ENCODE data around the gene RAB19.

The RAB19 gene

GRCh38 chr7:140458916-140459315, 55.1 kb downstream of the RAB19 start:
- H3K4me3 ChIP-seq (ENCODE audit: control insufficient read depth, low read depth, low read length) = no peak overlapping the region
- no peak for TF ChIP-seq CTCF (conservative IDR thresholded peaks at IDR 0.05; ENCODE audit: control insufficient read depth, insufficient read depth, low read depth, low read length)
- no peak for DNase-seq (ENCODE audit: low read depth)

GRCh38 chr7:140463111-140463510, 59.3 kb downstream of the RAB19 start:
- no peak overlapping the region for H3K4me3 ChIP-seq (ENCODE audit: control insufficient read depth, low read depth, low read length)
- TF ChIP-seq CTCF (conservative IDR thresholded peaks at IDR 0.05; ENCODE audit: control insufficient read depth, insufficient read depth, low read depth, low read length) = no peak
- no peak for DNase-seq (ENCODE audit: low read depth)

GRCh38 chr7:140475747-140476333, 72.0 kb downstream of the RAB19 start:
- peak; percentile 38 for DNase-seq (ENCODE audit: low read depth)
- peak; percentile 61 for TF ChIP-seq CTCF (conservative IDR thresholded peaks at IDR 0.05; ENCODE audit: control insufficient read depth, insufficient read depth, low read depth, low read length)
- H3K4me3 ChIP-seq (ENCODE audit: control insufficient read depth, low read depth, low read length) = no peak overlapping the region

- no peak for DNase-seq (ENCODE audit: low read depth)
- no peak for TF ChIP-seq CTCF (conservative IDR thresholded peaks at IDR 0.05; ENCODE audit: control insufficient read depth, insufficient read depth, low read depth, low read length)
- H3K4me3 ChIP-seq (ENCODE audit: control insufficient read depth, low read depth, low read length) = no peak overlapping the region
Observed at GRCh38 chr7:140476698-140477261, 72.9 kb downstream of the RAB19 start.

All from fibroblast of mammary gland (primary cell).